Thyroid gland (tissue), 4 donors: ENCODE results near the gene C2orf42. TPM values are rescaled to one million over a fixed set of nuclear protein-coding genes. Genes with fewer than 3 reads are reported as not detected.
"Not testable (repeated sequence)": the region's sequence is repeated elsewhere in the genome, so short reads cannot be mapped to it uniquely, and the experiment has no call there.

Experiments used
- DNase-seq, 2 donors: peaks; one replicate each; pipeline ENCODE4 v3.0.0-alpha.2; 2019
- H3K27ac ChIP-seq, 3 donors: fragments of 200-600 bp; sonication (generic); 1 replicate in 2 of 3; 2 replicates in 1 of 3; pipeline ENCODE4 v1.5.1; 2016 to 2019; ENCODE audit warnings: mild to moderate bottlenecking in 1 of 3, moderate library complexity in 1 of 3
- H3K27me3 ChIP-seq: fragments of 200-600 bp; sonication (generic); one replicate; pipeline ENCODE4 v1.5.1; 2019
- H3K36me3 ChIP-seq, 2 donors: fragments of 200-600 bp; sonication (generic); one replicate each; pipeline ENCODE4 v1.5.1; 2016 to 2019
- H3K4me1 ChIP-seq, 2 donors: fragments of 200-600 bp; sonication (generic); one replicate each; pipeline ENCODE4 v1.5.1; 2017 to 2019
- H3K4me3 ChIP-seq, 3 donors: fragments of 200-600 bp; sonication (generic); replicated peaks in 1 of 3; 1 replicate in 2 of 3; 2 replicates in 1 of 3; pipeline ENCODE4 v1.5.1; 2016; ENCODE audit warnings: mild to moderate bottlenecking in 1 of 3
- H3K9me3 ChIP-seq: fragments of 200-600 bp; sonication (generic); one replicate; pipeline ENCODE4 v1.5.1; 2017
- CTCF ChIP-seq, 6 experiments: fragments of 200-600 bp in 3 of 6; fragments of 450-650 bp in 3 of 6; sonication (generic) in 3 of 6; IDR thresholded peaks; one replicate each; pipeline ENCODE4 v1.5.1; 2016 to 2019; ENCODE audit warnings: antibody characterized with exemption in 6 of 6, mild to moderate bottlenecking in 2 of 6, inconsistent platforms in 1 of 6, moderate library complexity in 1 of 6
- POLR2A ChIP-seq, 2 donors: fragments of 450-650 bp; IDR thresholded peaks; one replicate each; pipeline ENCODE4 v1.6.1; 2017; ENCODE audit warnings: antibody characterized with exemption in 2 of 2, mild to moderate bottlenecking in 2 of 2, moderate library complexity in 1 of 2
- WGBS, 2 donors: methylation state at CpG; one replicate each; pipeline ENCODE4 v1.1.5; 2017; 5-methylcytosine and 5-hydroxymethylcytosine counted together
- intact Hi-C: fragments of 100-400 bp; cut with DNase I; formaldehyde crosslinking; loops from one replicate; pipeline ENCODE4 v1.15.1; 2023
- total RNA-seq, 4 donors: library from RNA; depleted of rRNA; stranded (reverse); fragments of >200 nt; gene quantifications; one replicate each; pipeline ENCODE4 v1.2.3, GENCODE V29; 2016

Gene C2orf42
- total RNA-seq, 4 donors from 2014 or later, result 9.8 to 26.5 (median 18.0) TPM

- intact Hi-C loops, result no loop called here
- Histone ChIP-seq H3K27ac (peak overlapping the region; percentile 92 to 97 (median 96)), H3K4me3 (no peak overlapping the region), H3K9me3 (no peaks in the 10 kb centered on the region), H3K27me3 (no peaks in the 10 kb centered on the region), H3K36me3 (no peaks in the 10 kb centered on the region), H3K4me1 (peaks cover 32 to 62% of the 10 kb centered on the region in 2 donors)
- WGBS, 2 donors, result 68 to 80% methylated on average over 10 of the region's 10 CpGs
- DNase-seq, result no peak
- no peak for TF ChIP-seq POLR2A (IDR thresholded peaks at IDR 0.05)
- TF ChIP-seq CTCF (IDR thresholded peaks at IDR 0.05), result no peak
Measured at GRCh38 chr2:70133491-70134322, 57.1 kb downstream of the C2orf42 start.

GRCh38 chr2:70133127-70133452 lies 57.7 kb downstream of the C2orf42 start:
- Histone ChIP-seq H3K36me3 (no peaks in the 10 kb centered on the region), H3K9me3 (no peaks in the 10 kb centered on the region), H3K4me1 (peaks cover 33 to 62% of the 10 kb centered on the region in 2 donors), H3K27ac (peak overlapping the region; percentile 92 to 97 (median 96)), H3K27me3 (no peaks in the 10 kb centered on the region), H3K4me3 (no peak overlapping the region)
- TF ChIP-seq CTCF (IDR thresholded peaks at IDR 0.05) (no peak), POLR2A (IDR thresholded peaks at IDR 0.05) (no peak)
- WGBS, 2 donors, result 71 to 88% methylated on average over 1 of the region's 1 CpG
- DNase-seq, result no peak
- intact Hi-C loops, result no loop called here

GRCh38 chr2:70132244-70133126 lies 58.3 kb downstream of the C2orf42 start:
- peak; percentile 80 to 81 for DNase-seq
- peaks cover 37 to 67% of the 10 kb centered on the region in 2 donors for H3K4me1 ChIP-seq
- intact Hi-C loops, result no loop called here
- H3K27ac ChIP-seq, result peak overlapping the region; percentile 92 to 97 (median 96)
- peak overlapping the region in 1 of 3 donors; percentile 20 for H3K4me3 ChIP-seq
- H3K9me3 ChIP-seq, result no peaks in the 10 kb centered on the region
- peak in 1 of 2 donors; percentile 77 for TF ChIP-seq POLR2A (IDR thresholded peaks at IDR 0.05)
- no peak for TF ChIP-seq CTCF (IDR thresholded peaks at IDR 0.05)
- no peaks in the 10 kb centered on the region for H3K36me3 ChIP-seq
- 13% methylated on average over 8 of the region's 8 CpGs for WGBS, 2 donors
- no peaks in the 10 kb centered on the region for H3K27me3 ChIP-seq

GRCh38 chr2:70131344-70132143 lies 59.3 kb downstream of the C2orf42 start:
- H3K9me3 ChIP-seq, DNase-seq, H3K36me3 ChIP-seq, intact Hi-C loops, H3K27me3 ChIP-seq: not testable (repeated sequence)
- peak overlapping the region in 1 of 3 donors; percentile 20 for H3K4me3 ChIP-seq
- H3K4me1 ChIP-seq, result peaks cover 45 to 72% of the 10 kb centered on the region in 2 donors
- H3K27ac ChIP-seq, result peak overlapping the region; percentile 92 to 97 (median 96)
- 81 to 82% methylated on average over 17 of the region's 17 CpGs for WGBS, 2 donors

GRCh38 chr2:70128005-70128404 lies 62.8 kb downstream of the C2orf42 start:
- Histone ChIP-seq H3K36me3 (no peaks in the 10 kb centered on the region), H3K27ac (peak overlapping the region; percentile 56 to 62 (median 60)), H3K27me3 (no peaks in the 10 kb centered on the region), H3K9me3 (no peaks in the 10 kb centered on the region), H3K4me1 (peaks cover 56 to 76% of the 10 kb centered on the region in 2 donors), H3K4me3 (no peak overlapping the region)
- TF ChIP-seq POLR2A (IDR thresholded peaks at IDR 0.05) (no peak), CTCF (IDR thresholded peaks at IDR 0.05) (no peak)
- no peak for DNase-seq
- WGBS, 2 donors, result 29 to 39% methylated on average over 1 of the region's 1 CpG
- intact Hi-C loops, result no loop called here
